ENCODE measurements around the gene USP22.

GRCh38 chr17:21061158-21061835 is 18.5 kb upstream of the USP22 start:
- TF ChIP-seq SUZ12 (IDR thresholded peaks at IDR 0.05; ENCODE audit: extremely low read depth, insufficient read depth, insufficient read length) = no peak
- TF ChIP-seq YY1 (IDR thresholded peaks at IDR 0.05; ENCODE audit: insufficient read depth, insufficient read length) = no peak

Measured in NT2/D1 (cell line).